Effector CD8-positive, alpha-beta T cell (primary cell): Measurements from ENCODE around the gene LRRC72.

ENCODE experiments used
- DNase-seq: peaks from one replicate; lab custom pipeline; 2025; lab: John Stamatoyannopoulos, UW

LRRC72 gene

DNA sequence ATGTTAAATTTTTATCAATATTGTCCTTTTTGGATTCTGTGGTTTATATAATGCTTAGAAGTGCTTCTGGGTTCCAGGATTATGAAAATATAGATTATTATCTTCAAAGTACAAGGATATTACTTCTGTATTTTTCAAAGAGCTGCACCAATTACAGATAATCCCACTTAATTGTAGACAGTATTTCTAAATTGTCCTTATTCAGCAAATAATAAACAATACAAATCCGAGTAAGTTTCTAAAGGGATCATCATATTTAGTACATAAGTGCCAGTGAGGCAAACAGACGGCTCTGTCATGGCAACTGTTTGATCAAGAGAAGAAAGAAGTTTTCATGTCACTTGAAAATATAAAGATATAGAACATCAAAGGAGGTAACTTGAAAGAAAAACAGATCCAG is 99.8 kb downstream of the LRRC72 start:
- no peak for DNase-seq

DNA sequence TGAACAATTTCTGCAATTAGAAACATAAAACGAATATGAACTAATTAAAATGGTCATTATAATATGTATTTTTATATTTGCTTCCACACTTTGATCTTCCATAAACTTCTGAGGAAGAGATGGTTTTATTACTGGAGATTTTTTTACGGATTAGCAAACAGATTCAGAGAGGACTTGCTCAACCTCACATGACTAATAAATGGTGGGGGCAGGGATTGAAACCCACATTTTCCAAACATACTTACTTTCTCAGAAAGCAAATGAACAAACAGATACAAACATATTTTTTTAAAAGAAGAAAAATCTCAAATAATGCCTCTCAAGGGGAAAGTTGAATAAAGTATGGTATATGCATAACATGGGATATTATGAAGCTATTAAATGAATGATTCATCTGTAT is 100.6 kb downstream of the LRRC72 start:
- no peak for DNase-seq

- no peak for DNase-seq
Observed at GRCh38 chr7:16630654-16631053, 104.0 kb downstream of the LRRC72 start.
